SH-SY5Y (cell line): ENCODE results near the gene CNTNAP4.

Experiments used
- GATA2 ChIP-seq: IDR thresholded peaks from 2 replicates; pipeline ENCODE4 v1.6.1; 2011; ENCODE audit warnings: mild to moderate bottlenecking, low read depth, low read length
- GATA3 ChIP-seq: IDR thresholded peaks from 2 replicates; pipeline ENCODE4 v1.6.1; 2011; ENCODE audit warnings: low read depth, mild to moderate bottlenecking, low read length, moderate library complexity

- no peak for TF ChIP-seq GATA2
- no peak for TF ChIP-seq GATA3
These were observed 48.6 kb upstream of the CNTNAP4 start for GRCh38 chr16:76228546-76229146.
